Skin of body (tissue), 2 donors: ENCODE measurements around the gene OGFOD3. TPM values are rescaled to one million over a fixed set of nuclear protein-coding genes. Genes with fewer than 3 reads are reported as not detected.

Experiments used
- small RNA-seq: library from RNA; depleted of rRNA; stranded (forward); fragments of <200 nt; gene quantifications from one replicate; pipeline ENCODE3, GENCODE V24; 2014; ENCODE audit warnings: low replicate concordance
- total RNA-seq: library from RNA; depleted of rRNA; stranded (reverse); fragments of >200 nt; gene quantifications from one replicate; pipeline ENCODE4 v1.2.3, GENCODE V29; 2014

The OGFOD3 gene
- total RNA-seq, 1 donor from 2014 or later, result 13.5 TPM

Small RNAs within 50 kb of the gene (small RNA-seq; reads per million reads assigned to genes)
- gene RF00019, result not detected

Other genes starting within 250 kb of the OGFOD3 start
- 22.6 TPM for gene CCDC57, start 205.7 kb downstream of the OGFOD3 start, total RNA-seq
- gene SLC16A3, start 189.5 kb downstream of the OGFOD3 start, total RNA-seq, result 16.3 TPM
- gene CSNK1D, start 144.9 kb downstream of the OGFOD3 start, total RNA-seq, result 40.5 TPM
- 0.30 TPM for gene CD7, start 101.0 kb downstream of the OGFOD3 start, total RNA-seq
- 11.7 TPM for gene SECTM1, start 84.8 kb downstream of the OGFOD3 start, total RNA-seq
- gene TEX19, start 59.3 kb downstream of the OGFOD3 start, total RNA-seq, result not detected
- gene UTS2R, start 46.8 kb downstream of the OGFOD3 start, total RNA-seq, result 0.20 TPM
- 14.8 TPM for gene HEXD, start 239 bp downstream of the OGFOD3 start, total RNA-seq
- 24.8 TPM for gene CYBC1, start 32.2 kb upstream of the OGFOD3 start, total RNA-seq
- 36.0 TPM for gene NARF, start 40.2 kb upstream of the OGFOD3 start, total RNA-seq
- gene FOXK2, start 101.1 kb upstream of the OGFOD3 start, total RNA-seq, result 25.4 TPM
- 54.9 TPM for gene WDR45B, start 229.9 kb upstream of the OGFOD3 start, total RNA-seq